ENCODE results near the gene EXOSC2.

The EXOSC2 gene

DNA sequence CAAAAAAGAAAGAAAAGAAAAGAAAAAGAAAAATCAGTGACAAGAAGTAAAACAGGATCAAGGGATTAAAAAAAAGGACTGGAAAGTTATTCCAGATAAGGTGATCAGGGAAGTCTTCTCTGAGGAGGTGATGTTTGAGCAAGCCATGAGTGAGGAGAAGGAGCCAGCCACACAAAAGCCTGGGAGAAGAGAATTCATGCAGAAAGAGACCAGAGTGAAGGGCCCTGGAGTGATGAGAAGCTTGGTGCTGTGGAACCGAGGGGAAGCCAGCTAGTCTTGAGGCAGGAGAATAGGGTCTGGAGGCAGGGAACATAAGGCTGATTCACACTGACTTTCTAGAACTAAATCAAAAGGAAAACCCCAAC lies 4.0 kb upstream of the EXOSC2 start:
- no peak for DNase-seq (ENCODE audit: low spot score)
- no CpG with 5 or more reads among the region's 1 CpG for WGBS, 2 donors (ENCODE audit: extremely low coverage in 2 of 2, insufficient read length in 2 of 2, insufficient replicate concordance in 1 of 2)

DNA sequence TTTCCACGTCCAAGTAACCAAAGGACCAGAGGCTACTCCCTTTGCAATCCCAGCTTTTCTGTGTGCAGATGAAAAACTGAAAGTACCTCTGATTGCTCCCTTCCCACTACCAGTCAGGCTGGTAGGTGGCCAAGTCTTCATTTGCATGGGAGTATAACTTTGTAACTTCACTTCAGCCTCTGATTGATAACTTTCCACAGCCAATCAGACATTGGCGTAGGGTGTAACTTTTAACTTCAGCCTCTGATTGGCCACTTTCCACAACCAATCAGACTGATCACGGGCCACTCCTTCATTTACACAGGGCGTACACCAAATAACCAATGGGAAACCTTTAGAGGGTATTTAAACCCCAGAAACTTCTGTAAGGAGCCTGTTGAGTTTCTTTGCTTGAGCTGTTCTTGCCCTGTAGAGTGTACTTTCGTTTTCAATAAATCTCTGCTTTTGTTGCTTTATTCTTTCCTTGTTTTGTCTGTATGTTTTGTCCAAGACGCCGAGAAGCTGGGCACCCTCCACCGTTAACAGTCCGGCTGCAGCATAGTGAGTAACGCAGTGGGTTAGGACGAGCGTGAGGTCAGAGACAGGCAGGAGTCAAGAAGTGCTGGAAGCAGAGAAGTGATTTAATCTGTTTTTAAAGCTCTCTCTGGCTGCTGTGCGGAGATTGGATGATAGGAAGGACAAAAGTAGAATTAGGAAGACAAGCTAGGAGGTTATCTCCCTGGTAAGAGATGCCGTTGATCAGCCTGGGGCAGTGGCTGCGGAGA lies 3.5 kb upstream of the EXOSC2 start:
- no peaks in the 10 kb centered on the region for H3K9me3 ChIP-seq (replicated peaks in 1 of 2; ENCODE audit: control insufficient read depth in 2 of 2, insufficient read depth in 1 of 2, low read depth in 1 of 2, low read length in 2 of 2)
- H2AFZ ChIP-seq (ENCODE audit: low read length): peak overlapping the region; percentile 80
- H3K4ac ChIP-seq (ENCODE audit: low read length): no peak overlapping the region
- H2AK5ac ChIP-seq (ENCODE audit: low read depth, low read length): no peak overlapping the region
- H2BK15ac ChIP-seq (ENCODE audit: low read length): no peak overlapping the region
- peak overlapping the region in 1 of 2 donors; percentile 0 for H3K4me3 ChIP-seq (ENCODE audit: low read length in 2 of 2)
- H3K14ac ChIP-seq (ENCODE audit: low read length): no peak overlapping the region
- no peaks in the 10 kb centered on the region for H3K27me3 ChIP-seq (ENCODE audit: control insufficient read depth in 3 of 3, insufficient read depth in 3 of 3, low read depth in 1 of 3, low read length in 3 of 3)
- H3K27ac ChIP-seq (replicated peaks; ENCODE audit: low read length): no peak overlapping the region
- DNase-seq (ENCODE audit: low spot score): no peak
- no peak overlapping the region for H2BK120ac ChIP-seq (ENCODE audit: low read depth, low read length)
- peaks cover 2 to 3% of the 10 kb centered on the region in 2 donors for H3K36me3 ChIP-seq (replicated peaks in 1 of 2; ENCODE audit: control insufficient read depth in 2 of 2, insufficient read depth in 2 of 2, low read length in 2 of 2)
- H4K8ac ChIP-seq (ENCODE audit: low read depth, low read length): no peak overlapping the region
- no CpG with 5 or more reads among the region's 15 CpGs for WGBS, 2 donors (ENCODE audit: extremely low coverage in 2 of 2, insufficient read length in 2 of 2, insufficient replicate concordance in 1 of 2)
- H4K91ac ChIP-seq (ENCODE audit: low read depth, low read length, poor library complexity): no peak overlapping the region
- H3K18ac ChIP-seq (ENCODE audit: low read length): no peak overlapping the region
- H3K9ac ChIP-seq (ENCODE audit: low read depth, low read length, poor library complexity): no peak overlapping the region
- H3K79me1 ChIP-seq (ENCODE audit: low read depth, low read length): peaks cover 4% of the 10 kb centered on the region
- H3K4me1 ChIP-seq (ENCODE audit: control insufficient read depth in 2 of 2, insufficient read depth in 1 of 2, low read depth in 1 of 2, low read length in 2 of 2): peaks cover 3 to 6% of the 10 kb centered on the region in 2 donors
- H2BK12ac ChIP-seq (ENCODE audit: low read length): no peak overlapping the region
- no peak overlapping the region for H2BK5ac ChIP-seq (ENCODE audit: low read length)
- no peak overlapping the region for H3K4me2 ChIP-seq (ENCODE audit: insufficient read depth, low read length, poor library complexity, severe bottlenecking)
- H3K23ac ChIP-seq (ENCODE audit: low read depth, low read length, poor library complexity): no peak overlapping the region

More for the DNA sequence above, 4.0 kb upstream of the EXOSC2 start:
- Histone ChIP-seq H3K27ac (replicated peaks; ENCODE audit: low read length) (no peak overlapping the region), H3K18ac (ENCODE audit: low read length) (no peak overlapping the region), H3K36me3 (replicated peaks in 1 of 2; ENCODE audit: control insufficient read depth in 2 of 2, insufficient read depth in 2 of 2, low read length in 2 of 2) (no peaks in the 10 kb centered on the region), H3K14ac (ENCODE audit: low read length) (no peak overlapping the region), H2BK15ac (ENCODE audit: low read length) (no peak overlapping the region), H4K8ac (ENCODE audit: low read depth, low read length) (no peak overlapping the region), H2BK12ac (ENCODE audit: low read length) (no peak overlapping the region), H2BK120ac (ENCODE audit: low read depth, low read length) (no peak overlapping the region), H3K4ac (ENCODE audit: low read length) (no peak overlapping the region), H3K4me2 (ENCODE audit: insufficient read depth, low read length, poor library complexity, severe bottlenecking) (no peak overlapping the region), H2BK5ac (ENCODE audit: low read length) (no peak overlapping the region), H3K27me3 (ENCODE audit: control insufficient read depth in 3 of 3, insufficient read depth in 3 of 3, low read depth in 1 of 3, low read length in 3 of 3) (no peaks in the 10 kb centered on the region), H3K4me3 (ENCODE audit: low read length in 2 of 2) (no peak overlapping the region), H3K23ac (ENCODE audit: low read depth, low read length, poor library complexity) (no peak overlapping the region), H2AK5ac (ENCODE audit: low read depth, low read length) (no peak overlapping the region), H3K9me3 (replicated peaks in 1 of 2; ENCODE audit: control insufficient read depth in 2 of 2, insufficient read depth in 1 of 2, low read depth in 1 of 2, low read length in 2 of 2) (peaks cover 0 to 2% of the 10 kb centered on the region in 2 donors), H3K79me1 (ENCODE audit: low read depth, low read length) (peaks cover 3% of the 10 kb centered on the region), H4K91ac (ENCODE audit: low read depth, low read length, poor library complexity) (no peak overlapping the region), H3K9ac (ENCODE audit: low read depth, low read length, poor library complexity) (no peak overlapping the region), H3K4me1 (ENCODE audit: control insufficient read depth in 2 of 2, insufficient read depth in 1 of 2, low read depth in 1 of 2, low read length in 2 of 2) (peaks cover 2 to 3% of the 10 kb centered on the region in 2 donors), H2AFZ (ENCODE audit: low read length) (peak overlapping the region; percentile 80)

DNA sequence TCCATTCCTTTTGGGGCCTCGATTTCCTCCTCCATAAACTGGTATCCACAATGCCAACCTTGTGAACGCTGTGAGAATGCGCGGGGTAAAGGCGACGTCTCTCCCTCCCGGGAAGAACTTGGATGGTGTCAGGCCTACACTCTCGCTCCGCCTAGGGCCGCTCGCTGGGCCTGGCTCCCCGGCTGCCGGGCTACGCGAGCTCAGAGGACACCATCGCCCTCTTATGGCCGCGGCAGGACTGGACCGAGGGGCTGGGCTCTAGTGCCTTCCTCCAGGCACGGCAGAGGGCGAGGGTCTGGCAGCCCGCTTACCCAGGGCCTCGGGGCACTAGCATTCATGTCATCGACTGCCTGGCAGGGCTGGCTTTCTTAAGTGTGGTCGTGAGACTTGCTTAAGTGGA lies 1.3 kb upstream of the EXOSC2 start:
- no peaks in the 10 kb centered on the region for H3K9me3 ChIP-seq (replicated peaks in 1 of 2; ENCODE audit: control insufficient read depth in 2 of 2, insufficient read depth in 1 of 2, low read depth in 1 of 2, low read length in 2 of 2)
- H4K8ac ChIP-seq (ENCODE audit: low read depth, low read length): no peak overlapping the region
- no peaks in the 10 kb centered on the region for H3K27me3 ChIP-seq (ENCODE audit: control insufficient read depth in 3 of 3, insufficient read depth in 3 of 3, low read depth in 1 of 3, low read length in 3 of 3)
- peaks cover 5 to 9% of the 10 kb centered on the region in 2 donors for H3K4me1 ChIP-seq (ENCODE audit: control insufficient read depth in 2 of 2, insufficient read depth in 1 of 2, low read depth in 1 of 2, low read length in 2 of 2)
- peak overlapping the region; percentile 58 for H3K4me2 ChIP-seq (ENCODE audit: insufficient read depth, low read length, poor library complexity, severe bottlenecking)
- no peak overlapping the region for H2BK5ac ChIP-seq (ENCODE audit: low read length)
- H2AK5ac ChIP-seq (ENCODE audit: low read depth, low read length): no peak overlapping the region
- H2BK15ac ChIP-seq (ENCODE audit: low read length): no peak overlapping the region
- peak overlapping the region; percentile 75 for H2AFZ ChIP-seq (ENCODE audit: low read length)
- no peak overlapping the region for H3K4me3 ChIP-seq (ENCODE audit: low read length in 2 of 2)
- H3K18ac ChIP-seq (ENCODE audit: low read length): no peak overlapping the region
- no peak overlapping the region for H4K91ac ChIP-seq (ENCODE audit: low read depth, low read length, poor library complexity)
- no peak overlapping the region for H3K23ac ChIP-seq (ENCODE audit: low read depth, low read length, poor library complexity)
- no CpG with 5 or more reads among the region's 25 CpGs for WGBS, 2 donors (ENCODE audit: extremely low coverage in 2 of 2, insufficient read length in 2 of 2, insufficient replicate concordance in 1 of 2)
- peaks cover 17 to 25% of the 10 kb centered on the region in 2 donors for H3K36me3 ChIP-seq (replicated peaks in 1 of 2; ENCODE audit: control insufficient read depth in 2 of 2, insufficient read depth in 2 of 2, low read length in 2 of 2)
- H3K27ac ChIP-seq (replicated peaks; ENCODE audit: low read length): no peak overlapping the region
- peaks cover 10% of the 10 kb centered on the region for H3K79me1 ChIP-seq (ENCODE audit: low read depth, low read length)
- no peak overlapping the region for H2BK120ac ChIP-seq (ENCODE audit: low read depth, low read length)
- H3K4ac ChIP-seq (ENCODE audit: low read length): no peak overlapping the region
- no peak overlapping the region for H3K9ac ChIP-seq (ENCODE audit: low read depth, low read length, poor library complexity)
- H3K14ac ChIP-seq (ENCODE audit: low read length): no peak overlapping the region
- peak; percentile 74 for DNase-seq (ENCODE audit: low spot score)
- H2BK12ac ChIP-seq (ENCODE audit: low read length): no peak overlapping the region

DNA sequence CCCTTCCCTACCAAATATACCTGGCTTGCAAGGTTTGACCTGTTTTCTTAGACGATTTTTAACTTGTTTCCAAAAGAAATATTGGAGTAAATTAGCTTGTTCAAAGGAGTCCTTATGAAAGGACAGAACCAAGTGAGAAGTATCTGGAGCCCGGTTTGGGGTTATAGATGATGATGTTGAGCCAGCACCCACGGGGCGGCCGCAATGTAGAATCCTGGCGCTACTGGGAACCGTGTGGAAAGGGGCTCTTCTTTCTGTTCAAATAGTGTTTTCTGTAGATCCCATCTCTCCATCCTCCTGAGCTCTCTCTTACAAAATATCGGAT lies 517 bp upstream of the EXOSC2 start:
- Histone ChIP-seq H3K4me2 (ENCODE audit: insufficient read depth, low read length, poor library complexity, severe bottlenecking) (peak overlapping the region; percentile 38), H3K23ac (ENCODE audit: low read depth, low read length, poor library complexity) (no peak overlapping the region), H3K27ac (replicated peaks; ENCODE audit: low read length) (no peak overlapping the region), H3K4ac (ENCODE audit: low read length) (no peak overlapping the region), H3K14ac (ENCODE audit: low read length) (no peak overlapping the region), H2BK5ac (ENCODE audit: low read length) (no peak overlapping the region), H3K9me3 (replicated peaks in 1 of 2; ENCODE audit: control insufficient read depth in 2 of 2, insufficient read depth in 1 of 2, low read depth in 1 of 2, low read length in 2 of 2) (no peaks in the 10 kb centered on the region), H3K36me3 (replicated peaks in 1 of 2; ENCODE audit: control insufficient read depth in 2 of 2, insufficient read depth in 2 of 2, low read length in 2 of 2) (peaks cover 21 to 31% of the 10 kb centered on the region in 2 donors), H3K18ac (ENCODE audit: low read length) (no peak overlapping the region), H2BK15ac (ENCODE audit: low read length) (no peak overlapping the region), H2AK5ac (ENCODE audit: low read depth, low read length) (no peak overlapping the region), H3K27me3 (ENCODE audit: control insufficient read depth in 3 of 3, insufficient read depth in 3 of 3, low read depth in 1 of 3, low read length in 3 of 3) (no peaks in the 10 kb centered on the region), H3K79me1 (ENCODE audit: low read depth, low read length) (peaks cover 11% of the 10 kb centered on the region), H3K4me1 (ENCODE audit: control insufficient read depth in 2 of 2, insufficient read depth in 1 of 2, low read depth in 1 of 2, low read length in 2 of 2) (peaks cover 5 to 9% of the 10 kb centered on the region in 2 donors), H3K4me3 (ENCODE audit: low read length in 2 of 2) (peak overlapping the region; percentile 9 to 91), H4K8ac (ENCODE audit: low read depth, low read length) (no peak overlapping the region), H3K9ac (ENCODE audit: low read depth, low read length, poor library complexity) (no peak overlapping the region), H2BK120ac (ENCODE audit: low read depth, low read length) (no peak overlapping the region), H4K91ac (ENCODE audit: low read depth, low read length, poor library complexity) (no peak overlapping the region), H2AFZ (ENCODE audit: low read length) (peak overlapping the region; percentile 75), H2BK12ac (ENCODE audit: low read length) (no peak overlapping the region)
- WGBS, 2 donors (ENCODE audit: extremely low coverage in 2 of 2, insufficient read length in 2 of 2, insufficient replicate concordance in 1 of 2): no CpG with 5 or more reads among the region's 8 CpGs
- no peak for DNase-seq (ENCODE audit: low spot score)

Measured in neuronal stem cell (in vitro differentiated cells).